Measurements from ENCODE around the gene STT3A. TPM values are rescaled to one million over a fixed set of nuclear protein-coding genes. Genes with fewer than 3 reads are reported as not detected.

STT3A gene
- total and polyA plus RNA-seq, 2 of the 13 experiments (the other 11 are each of a cell fraction or from before 2014, with no cell fraction given): 229 to 319 TPM

DNA sequence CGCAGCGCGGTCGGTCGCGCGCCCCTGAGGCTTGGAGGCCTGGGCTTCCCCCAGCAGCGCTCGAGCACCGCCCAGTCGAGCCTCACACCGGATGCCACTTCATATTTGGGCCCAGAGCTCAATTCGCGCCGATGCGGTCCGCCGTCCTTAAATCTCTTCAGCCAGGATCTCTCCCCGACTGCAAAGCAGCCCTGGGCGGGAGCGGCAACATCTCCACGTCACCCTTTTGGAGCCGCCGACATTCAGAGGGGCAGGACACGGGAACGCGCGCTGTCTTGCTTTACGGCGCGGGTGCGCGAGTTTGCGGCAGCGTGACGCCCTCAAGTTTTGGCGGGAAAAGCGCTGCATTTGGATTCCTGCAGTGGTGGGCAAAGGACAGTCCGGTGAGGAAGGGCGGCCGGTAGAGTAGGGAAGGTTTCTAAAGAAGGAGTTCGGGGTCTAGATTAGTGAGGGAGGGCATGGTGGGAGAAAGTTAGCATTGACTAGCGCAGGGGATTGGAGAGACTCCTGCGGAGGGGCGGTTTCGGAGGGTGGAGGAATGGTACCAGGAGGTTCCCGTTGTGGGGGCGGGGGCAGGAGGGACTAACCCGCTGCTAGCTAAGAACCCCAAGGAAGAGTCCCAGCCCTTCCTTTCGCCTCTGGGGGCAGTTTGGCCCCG lies 33.1 kb downstream of the STT3A start (continued):
- TF ChIP-seq, protein P1, sequence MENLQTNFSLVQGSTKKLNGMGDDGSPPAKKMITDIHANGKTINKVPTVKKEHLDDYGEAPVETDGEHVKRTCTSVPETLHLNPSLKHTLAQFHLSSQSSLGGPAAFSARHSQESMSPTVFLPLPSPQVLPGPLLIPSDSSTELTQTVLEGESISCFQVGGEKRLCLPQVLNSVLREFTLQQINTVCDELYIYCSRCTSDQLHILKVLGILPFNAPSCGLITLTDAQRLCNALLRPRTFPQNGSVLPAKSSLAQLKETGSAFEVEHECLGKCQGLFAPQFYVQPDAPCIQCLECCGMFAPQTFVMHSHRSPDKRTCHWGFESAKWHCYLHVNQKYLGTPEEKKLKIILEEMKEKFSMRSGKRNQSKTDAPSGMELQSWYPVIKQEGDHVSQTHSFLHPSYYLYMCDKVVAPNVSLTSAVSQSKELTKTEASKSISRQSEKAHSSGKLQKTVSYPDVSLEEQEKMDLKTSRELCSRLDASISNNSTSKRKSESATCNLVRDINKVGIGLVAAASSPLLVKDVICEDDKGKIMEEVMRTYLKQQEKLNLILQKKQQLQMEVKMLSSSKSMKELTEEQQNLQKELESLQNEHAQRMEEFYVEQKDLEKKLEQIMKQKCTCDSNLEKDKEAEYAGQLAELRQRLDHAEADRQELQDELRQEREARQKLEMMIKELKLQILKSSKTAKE (CRISPR knock-in tag; IDR thresholded peaks at IDR 0.05; ENCODE audit: borderline replicate concordance): peak; percentile 74; the same call in 1 of the 2 replicates
- TF ChIP-seq, protein P2, sequence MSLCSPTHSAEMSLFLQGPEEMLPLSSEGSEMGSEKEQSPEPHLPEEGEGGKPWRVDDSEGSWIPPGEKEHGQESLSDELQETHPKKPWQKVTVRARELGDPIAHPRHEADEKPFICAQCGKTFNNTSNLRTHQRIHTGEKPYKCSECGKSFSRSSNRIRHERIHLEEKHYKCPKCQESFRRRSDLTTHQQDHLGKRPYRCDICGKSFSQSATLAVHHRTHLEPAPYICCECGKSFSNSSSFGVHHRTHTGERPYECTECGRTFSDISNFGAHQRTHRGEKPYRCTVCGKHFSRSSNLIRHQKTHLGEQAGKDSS (CRISPR knock-in tag; IDR thresholded peaks at IDR 0.05; ENCODE audit: borderline replicate concordance, low read depth): peak; percentile 59
- TF ChIP-seq, protein P3, sequence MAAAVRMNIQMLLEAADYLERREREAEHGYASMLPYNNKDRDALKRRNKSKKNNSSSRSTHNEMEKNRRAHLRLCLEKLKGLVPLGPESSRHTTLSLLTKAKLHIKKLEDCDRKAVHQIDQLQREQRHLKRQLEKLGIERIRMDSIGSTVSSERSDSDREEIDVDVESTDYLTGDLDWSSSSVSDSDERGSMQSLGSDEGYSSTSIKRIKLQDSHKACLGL (CRISPR knock-in tag; IDR thresholded peaks at IDR 0.05): peak; percentile 82; the same call in 1 of the 2 replicates
- no peak for TF ChIP-seq SNRNP70 (IDR thresholded peaks at IDR 0.05; ENCODE audit: low read depth, low read length)
- peak; percentile 80 for TF ChIP-seq MEF2D (CRISPR knock-in tag; IDR thresholded peaks at IDR 0.05)
- TF ChIP-seq, protein P4, sequence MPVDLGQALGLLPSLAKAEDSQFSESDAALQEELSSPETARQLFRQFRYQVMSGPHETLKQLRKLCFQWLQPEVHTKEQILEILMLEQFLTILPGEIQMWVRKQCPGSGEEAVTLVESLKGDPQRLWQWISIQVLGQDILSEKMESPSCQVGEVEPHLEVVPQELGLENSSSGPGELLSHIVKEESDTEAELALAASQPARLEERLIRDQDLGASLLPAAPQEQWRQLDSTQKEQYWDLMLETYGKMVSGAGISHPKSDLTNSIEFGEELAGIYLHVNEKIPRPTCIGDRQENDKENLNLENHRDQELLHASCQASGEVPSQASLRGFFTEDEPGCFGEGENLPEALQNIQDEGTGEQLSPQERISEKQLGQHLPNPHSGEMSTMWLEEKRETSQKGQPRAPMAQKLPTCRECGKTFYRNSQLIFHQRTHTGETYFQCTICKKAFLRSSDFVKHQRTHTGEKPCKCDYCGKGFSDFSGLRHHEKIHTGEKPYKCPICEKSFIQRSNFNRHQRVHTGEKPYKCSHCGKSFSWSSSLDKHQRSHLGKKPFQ (CRISPR knock-in tag; IDR thresholded peaks at IDR 0.05; ENCODE audit: insufficient replicate concordance): peak; percentile 85
- TF ChIP-seq, protein P5, sequence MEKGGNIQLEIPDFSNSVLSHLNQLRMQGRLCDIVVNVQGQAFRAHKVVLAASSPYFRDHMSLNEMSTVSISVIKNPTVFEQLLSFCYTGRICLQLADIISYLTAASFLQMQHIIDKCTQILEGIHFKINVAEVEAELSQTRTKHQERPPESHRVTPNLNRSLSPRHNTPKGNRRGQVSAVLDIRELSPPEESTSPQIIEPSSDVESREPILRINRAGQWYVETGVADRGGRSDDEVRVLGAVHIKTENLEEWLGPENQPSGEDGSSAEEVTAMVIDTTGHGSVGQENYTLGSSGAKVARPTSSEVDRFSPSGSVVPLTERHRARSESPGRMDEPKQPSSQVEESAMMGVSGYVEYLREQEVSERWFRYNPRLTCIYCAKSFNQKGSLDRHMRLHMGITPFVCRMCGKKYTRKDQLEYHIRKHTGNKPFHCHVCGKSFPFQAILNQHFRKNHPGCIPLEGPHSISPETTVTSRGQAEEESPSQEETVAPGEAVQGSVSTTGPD (CRISPR knock-in tag; IDR thresholded peaks at IDR 0.05): no peak
- TF ChIP-seq, protein P6, sequence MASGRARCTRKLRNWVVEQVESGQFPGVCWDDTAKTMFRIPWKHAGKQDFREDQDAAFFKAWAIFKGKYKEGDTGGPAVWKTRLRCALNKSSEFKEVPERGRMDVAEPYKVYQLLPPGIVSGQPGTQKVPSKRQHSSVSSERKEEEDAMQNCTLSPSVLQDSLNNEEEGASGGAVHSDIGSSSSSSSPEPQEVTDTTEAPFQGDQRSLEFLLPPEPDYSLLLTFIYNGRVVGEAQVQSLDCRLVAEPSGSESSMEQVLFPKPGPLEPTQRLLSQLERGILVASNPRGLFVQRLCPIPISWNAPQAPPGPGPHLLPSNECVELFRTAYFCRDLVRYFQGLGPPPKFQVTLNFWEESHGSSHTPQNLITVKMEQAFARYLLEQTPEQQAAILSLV (CRISPR knock-in tag; IDR thresholded peaks at IDR 0.05; ENCODE audit: borderline replicate concordance): peak; percentile 73
- TF ChIP-seq, protein P7, sequence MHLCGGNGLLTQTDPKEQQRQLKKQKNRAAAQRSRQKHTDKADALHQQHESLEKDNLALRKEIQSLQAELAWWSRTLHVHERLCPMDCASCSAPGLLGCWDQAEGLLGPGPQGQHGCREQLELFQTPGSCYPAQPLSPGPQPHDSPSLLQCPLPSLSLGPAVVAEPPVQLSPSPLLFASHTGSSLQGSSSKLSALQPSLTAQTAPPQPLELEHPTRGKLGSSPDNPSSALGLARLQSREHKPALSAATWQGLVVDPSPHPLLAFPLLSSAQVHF (CRISPR knock-in tag; IDR thresholded peaks at IDR 0.05): peak; percentile 86
- TF ChIP-seq MYNN (CRISPR knock-in tag; IDR thresholded peaks at IDR 0.05; ENCODE audit: low read depth): peak; percentile 67; the same call in 1 of the 2 replicates
- peak; percentile 96 for TF ChIP-seq YEATS4 (CRISPR knock-in tag; IDR thresholded peaks at IDR 0.05; ENCODE audit: borderline replicate concordance)
- peak; percentile 96 for TF ChIP-seq BRD4 (CRISPR knock-in tag; IDR thresholded peaks at IDR 0.05)
- TF ChIP-seq TOPORS (CRISPR knock-in tag; IDR thresholded peaks at IDR 0.05): peak; percentile 95
- TF ChIP-seq, protein P8, sequence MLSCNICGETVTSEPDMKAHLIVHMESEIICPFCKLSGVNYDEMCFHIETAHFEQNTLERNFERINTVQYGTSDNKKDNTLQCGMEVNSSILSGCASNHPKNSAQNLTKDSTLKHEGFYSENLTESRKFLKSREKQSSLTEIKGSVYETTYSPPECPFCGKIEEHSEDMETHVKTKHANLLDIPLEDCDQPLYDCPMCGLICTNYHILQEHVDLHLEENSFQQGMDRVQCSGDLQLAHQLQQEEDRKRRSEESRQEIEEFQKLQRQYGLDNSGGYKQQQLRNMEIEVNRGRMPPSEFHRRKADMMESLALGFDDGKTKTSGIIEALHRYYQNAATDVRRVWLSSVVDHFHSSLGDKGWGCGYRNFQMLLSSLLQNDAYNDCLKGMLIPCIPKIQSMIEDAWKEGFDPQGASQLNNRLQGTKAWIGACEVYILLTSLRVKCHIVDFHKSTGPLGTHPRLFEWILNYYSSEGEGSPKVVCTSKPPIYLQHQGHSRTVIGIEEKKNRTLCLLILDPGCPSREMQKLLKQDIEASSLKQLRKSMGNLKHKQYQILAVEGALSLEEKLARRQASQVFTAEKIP (CRISPR knock-in tag; IDR thresholded peaks at IDR 0.05; ENCODE audit: borderline replicate concordance): no peak
- peak; percentile 89; the same call in 1 of the 2 replicates for TF ChIP-seq FOXC1 (CRISPR knock-in tag; IDR thresholded peaks at IDR 0.05; ENCODE audit: borderline replicate concordance)
- peak; percentile 99 for TF ChIP-seq ZFX (CRISPR knock-in tag; IDR thresholded peaks at IDR 0.05; ENCODE audit: low read depth)
